ENCODE measurements around the gene NFIX.
"Not testable (repeated sequence)": the region's sequence is repeated elsewhere in the genome, so short reads cannot be mapped to it uniquely, and the experiment has no call there.

DNA sequence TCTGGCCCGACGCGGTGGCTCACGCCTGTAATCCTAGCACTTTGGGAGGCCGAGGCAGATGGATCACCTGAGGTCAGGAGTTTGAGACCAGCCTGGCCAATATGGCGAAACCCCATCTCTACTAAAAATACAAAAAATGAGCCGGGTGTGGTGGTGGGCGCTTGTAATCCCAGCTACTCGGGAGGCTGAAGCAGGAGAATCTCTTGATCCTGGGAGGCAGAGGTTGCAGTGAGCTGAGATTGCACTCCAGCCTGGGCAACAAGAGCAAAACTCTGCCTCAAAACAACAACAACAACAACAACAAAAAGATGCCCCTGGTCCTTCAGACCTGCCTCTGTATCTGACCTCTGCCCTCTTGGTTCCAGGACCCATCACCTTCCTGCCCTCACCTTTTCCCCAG is 39.7 kb upstream of the NFIX start:
- not testable (repeated sequence) for TF ChIP-seq CTCF (conservative IDR thresholded peaks at IDR 0.05); ZFX (IDR thresholded peaks at IDR 0.05)

Measured in C4-2B (cell line).